GM12864 (cell line): ENCODE results near the gene UGT1A4.

Source experiments
- DNase-seq: peaks from one replicate; pipeline ENCODE4 v3.0.0-alpha.2; 2011; ENCODE audit warnings: low read depth
- H3K4me3 ChIP-seq: 2 replicates; pipeline ENCODE4 v1.5.1; 2011; ENCODE audit warnings: mild to moderate bottlenecking, low read depth, low read length, control low read depth
- CTCF ChIP-seq: IDR thresholded peaks from 2 replicates; pipeline ENCODE4 v1.5.1; 2011; ENCODE audit warnings: low read depth, mild to moderate bottlenecking, moderate library complexity, low read length, control low read depth, inconsistent platforms; ENCODE audit errors: missing control alignments

The UGT1A4 gene

GRCh38 chr2:233799087-233799665 is 80.6 kb downstream of the UGT1A4 start:
- no peak for TF ChIP-seq CTCF
- H3K4me3 ChIP-seq, result no peak overlapping the region
- DNase-seq, result no peak

GRCh38 chr2:233799716-233800115 is 81.2 kb downstream of the UGT1A4 start:
- TF ChIP-seq CTCF, result no peak
- no peak overlapping the region for H3K4me3 ChIP-seq
- DNase-seq, result no peak

DNA sequence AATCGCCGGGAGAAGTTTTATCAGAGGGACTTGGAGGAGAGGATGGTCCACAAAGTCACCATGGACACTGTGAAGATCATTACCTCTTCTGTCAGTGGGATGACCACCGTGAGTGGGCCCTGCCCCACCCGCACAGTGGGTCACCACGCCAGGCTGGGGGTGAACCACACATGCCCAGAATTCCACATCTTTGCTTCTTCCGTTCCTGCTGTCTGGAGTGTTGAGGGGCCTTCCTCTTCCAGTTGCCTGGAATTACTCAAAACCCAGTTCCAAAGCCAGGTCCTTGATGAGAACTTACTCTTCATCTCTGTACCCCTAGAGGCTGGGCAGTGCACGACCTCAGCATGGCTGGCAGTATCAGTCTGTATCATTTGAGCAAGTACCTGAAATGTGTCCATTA is 81.7 kb downstream of the UGT1A4 start:
- TF ChIP-seq CTCF, result no peak
- no peak overlapping the region for H3K4me3 ChIP-seq
- no peak for DNase-seq

GRCh38 chr2:233801357-233802131 is 83.0 kb downstream of the UGT1A4 start:
- no peak for TF ChIP-seq CTCF
- no peak for DNase-seq
- H3K4me3 ChIP-seq, result no peak overlapping the region

- DNase-seq, result no peak
- no peak overlapping the region for H3K4me3 ChIP-seq
- no peak for TF ChIP-seq CTCF
These were observed 83.7 kb downstream of the UGT1A4 start for GRCh38 chr2:233802132-233802815.

- H3K4me3 ChIP-seq, result no peak overlapping the region
- DNase-seq, result no peak
- TF ChIP-seq CTCF, result no peak
These were observed 84.9 kb downstream of the UGT1A4 start for GRCh38 chr2:233803292-233803911.
